Right ventricle myocardium inferior (tissue), 1 donor: ENCODE results near the gene GSE1. TPM values are rescaled to one million over a fixed set of nuclear protein-coding genes. Genes with fewer than 3 reads are reported as not detected.
A peak's percentile ranks its signal among the peaks of the same experiment; 100 is the strongest.

Experiments used
- ATAC-seq: fragments of 200-7000 bp; cut with Tn5 transposase; one replicate; pipeline ENCODE4 v1.9.1; 2020; ENCODE audit warnings: mild to moderate bottlenecking, moderate library complexity
- DNase-seq: peaks from one replicate; pipeline ENCODE4 v3.0.0; 2021; ENCODE audit errors: missing footprints
- intact Hi-C: fragments of 100-400 bp; cut with DNase I; formaldehyde crosslinking; loops from one replicate; pipeline ENCODE4 v1.11.0; 2022
- total RNA-seq: library from RNA; stranded (reverse); fragmentation: NEBNext Ultra II Directional; extraction: Animal tissue kit (Norgen Biotek cat#: 25700); gene quantifications from one replicate; pipeline ENCODE4 v1.2.1, GENCODE V29; 2021
- donor health status: DM: no; HTN: yes; CAD: no; lungs with severe emphysema.

GSE1 gene
- total RNA-seq, 1 donor from 2014 or later: 28.9 TPM

DNA sequence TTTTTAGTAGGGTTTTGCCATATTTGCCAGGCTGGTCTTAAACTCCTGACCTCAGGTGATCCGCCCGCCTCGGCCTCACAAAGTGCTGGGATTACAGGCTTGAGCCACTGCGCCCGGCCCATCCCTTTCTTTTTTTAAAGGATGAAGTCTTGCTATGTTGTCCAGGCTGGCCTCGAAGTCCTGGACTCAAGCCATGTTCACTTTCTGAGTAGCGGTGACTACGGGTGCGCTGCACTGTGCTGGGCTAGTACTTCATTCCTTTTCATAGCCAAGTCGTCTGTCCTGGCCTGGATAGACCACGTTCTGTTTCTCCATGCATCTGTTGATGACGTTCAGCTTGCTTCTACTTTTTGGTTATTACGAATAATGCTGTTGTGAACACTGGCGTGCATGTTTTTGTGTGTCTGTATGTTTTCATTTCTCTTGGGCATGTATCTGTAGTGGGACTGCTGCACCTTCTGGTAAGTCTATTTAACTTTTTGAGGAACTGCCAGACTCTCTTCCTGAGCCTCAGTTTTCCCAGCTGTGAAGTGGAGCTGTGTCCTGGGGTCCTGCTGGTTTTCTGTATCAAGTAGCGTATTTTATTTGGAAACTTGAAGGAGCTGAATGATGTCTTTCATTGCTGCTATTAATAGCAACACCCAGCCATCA, 40.0 kb upstream of the GSE1 start:
- intact Hi-C loops: no loop called here
- no peak for DNase-seq
- ATAC-seq: no peak

DNA sequence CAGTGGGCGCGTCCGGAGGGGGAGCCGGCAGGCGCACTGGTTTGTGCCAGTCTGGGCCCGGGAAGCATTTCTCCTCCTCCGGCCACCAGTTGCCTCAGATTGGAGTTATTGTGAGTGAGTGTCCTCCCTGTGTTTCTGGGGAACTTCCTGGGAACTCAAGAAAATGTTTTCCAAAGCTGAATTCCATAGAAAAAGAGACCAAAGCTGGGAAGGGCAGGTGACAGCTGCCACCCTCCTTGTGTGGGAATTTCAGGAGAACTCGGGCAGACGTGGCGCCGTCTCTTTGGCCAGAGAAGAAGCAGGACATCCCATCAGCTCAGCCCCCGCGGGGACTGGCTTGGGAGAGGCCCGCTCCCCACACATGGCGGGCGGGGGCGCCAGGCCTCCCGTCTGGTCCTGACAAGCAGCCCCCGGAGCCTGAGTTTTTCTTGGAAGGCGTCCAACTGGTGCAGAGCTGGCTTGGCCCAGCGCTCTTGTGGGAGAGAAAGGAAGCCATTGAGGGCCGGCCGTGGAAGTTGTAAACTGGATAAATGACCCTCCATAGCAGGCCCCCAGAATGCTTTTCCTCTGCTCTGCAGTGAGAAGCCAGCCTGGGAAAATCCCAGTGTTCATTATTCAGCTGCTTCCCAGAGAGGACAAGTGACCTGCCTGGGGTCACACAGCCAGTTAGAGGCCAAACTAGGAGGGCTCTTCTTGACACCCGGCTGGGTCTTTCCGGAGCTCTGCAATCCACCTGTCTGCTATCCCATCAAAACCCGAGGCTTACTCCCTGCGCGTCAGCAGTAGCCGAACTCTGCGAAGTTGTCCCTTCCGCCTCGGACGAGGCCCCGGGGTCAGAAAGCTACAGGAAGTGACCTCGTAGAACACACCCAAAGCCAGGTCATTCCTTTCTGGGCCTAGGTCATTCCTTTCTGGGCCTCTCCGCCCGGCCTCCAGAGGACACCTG, 39.2 kb upstream of the GSE1 start:
- peak; percentile 60 for ATAC-seq
- intact Hi-C loops: no loop called here
- peak; percentile 82 for DNase-seq

DNA sequence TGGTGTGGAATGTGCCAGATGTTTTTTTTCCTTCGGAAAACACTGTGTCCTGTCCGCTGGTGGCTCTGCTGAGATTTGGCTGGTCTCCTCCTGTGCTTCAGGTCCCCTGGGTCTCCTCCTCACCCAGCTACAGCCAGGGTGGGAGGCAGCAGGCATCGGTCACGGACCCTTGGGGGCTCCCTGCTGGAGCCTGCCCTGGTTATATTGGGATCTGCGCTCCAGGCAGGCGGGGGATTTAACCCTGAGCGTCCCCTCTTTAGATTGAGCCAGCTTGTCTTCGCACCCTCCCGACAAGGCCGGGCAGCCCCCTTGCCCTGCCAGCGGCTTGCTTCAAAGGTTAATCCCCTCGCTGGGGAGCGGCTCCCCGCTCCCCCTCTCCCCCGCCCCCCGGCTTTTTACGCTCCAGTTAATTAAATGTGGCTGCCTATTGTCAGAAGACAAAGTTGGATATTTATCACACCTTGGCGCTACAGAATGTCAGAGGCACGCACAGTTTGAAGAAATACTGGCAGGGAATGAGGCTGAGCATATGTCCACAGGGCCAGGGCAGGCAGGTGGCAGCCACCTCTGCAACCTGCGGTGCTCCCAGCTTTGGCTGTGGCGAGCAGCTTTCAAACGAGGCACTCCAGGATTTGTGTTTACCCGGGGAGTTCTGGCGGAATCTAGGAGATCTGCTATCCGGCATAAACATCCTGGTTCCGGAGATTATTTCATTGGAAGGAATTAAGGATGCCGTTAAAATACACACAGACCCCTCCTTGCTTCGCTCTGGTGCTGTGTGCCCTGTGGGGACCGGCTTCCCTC, 38.2 kb upstream of the GSE1 start:
- DNase-seq: no peak
- no peak for ATAC-seq
- intact Hi-C loops: no loop called here

DNA sequence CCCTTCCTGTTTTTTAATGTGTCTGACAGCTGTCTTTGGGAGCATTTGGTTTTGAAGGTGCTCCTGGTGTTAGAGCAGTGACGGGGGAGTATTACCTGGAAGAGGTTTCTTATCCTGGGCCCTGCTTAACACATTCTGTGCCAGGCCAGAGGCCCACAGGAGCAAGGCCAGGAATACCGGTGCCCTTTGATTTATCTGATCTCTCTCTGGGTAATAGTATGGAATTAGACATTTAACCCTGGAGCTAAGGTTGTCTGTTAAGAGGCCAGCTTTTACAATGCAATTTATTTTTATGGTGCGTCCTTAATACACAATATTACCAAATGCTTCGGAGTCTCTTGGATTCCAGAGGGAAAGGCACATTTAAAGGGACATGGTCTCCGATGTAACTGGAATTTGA, 37.2 kb upstream of the GSE1 start:
- ATAC-seq (no peak), DNase-seq (no peak)
- intact Hi-C loops: no loop called here

DNA sequence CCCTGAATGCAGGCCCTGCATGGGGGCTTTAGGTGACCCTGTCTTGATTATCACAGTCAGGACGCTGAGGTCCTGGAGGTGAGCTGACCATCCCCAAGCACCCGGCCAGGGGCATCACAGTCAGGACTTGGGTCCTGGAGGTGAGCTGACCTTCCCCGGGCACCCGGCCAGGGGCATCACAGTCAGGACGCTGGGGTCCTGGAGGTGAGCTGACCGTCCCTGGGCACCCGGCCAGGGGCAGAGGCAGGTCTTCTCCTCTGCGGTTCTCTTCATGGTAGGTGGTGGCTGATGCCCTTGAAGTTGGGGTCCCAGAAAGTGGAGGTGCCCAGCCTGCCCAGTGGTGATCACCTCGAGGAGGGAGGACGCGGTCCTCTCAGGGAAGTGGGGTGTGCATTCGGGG, 36.2 kb upstream of the GSE1 start:
- intact Hi-C loops: no loop called here
- DNase-seq: no peak

DNA sequence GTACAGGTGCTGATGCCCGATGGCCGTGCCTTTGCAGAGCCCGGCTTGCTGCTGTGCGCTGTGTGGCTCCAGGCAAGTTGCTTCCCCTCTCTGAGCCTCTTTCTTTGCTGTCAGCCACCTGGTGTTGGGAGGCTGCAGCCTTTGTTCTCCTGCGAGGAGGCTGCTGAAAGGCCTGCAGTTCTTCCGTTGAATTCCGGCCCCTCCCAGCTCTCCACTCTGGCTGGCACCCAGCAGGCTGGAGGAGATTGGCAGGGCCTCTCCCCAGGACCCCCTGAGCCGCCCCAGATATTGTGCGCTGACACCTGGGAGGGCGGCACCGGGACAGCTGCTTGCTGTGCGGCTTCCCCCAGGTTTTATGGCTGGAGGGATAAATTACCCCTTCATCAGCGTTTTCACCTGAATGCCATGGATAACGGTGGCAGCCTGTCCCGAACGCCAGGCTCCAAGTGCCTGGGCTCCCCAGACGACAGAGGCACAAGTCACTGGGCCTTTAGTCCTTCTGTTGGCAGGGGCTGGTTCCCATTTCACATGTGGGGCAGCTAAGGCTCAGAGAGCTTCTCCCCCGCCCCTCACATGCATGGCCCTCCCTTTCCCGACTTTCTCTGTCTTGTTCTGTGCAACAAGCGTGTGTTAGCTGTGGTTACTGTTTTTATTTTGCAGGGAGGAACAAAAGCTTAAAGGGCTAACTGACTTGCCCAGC, 35.1 kb upstream of the GSE1 start:
- intact Hi-C loops: no loop called here
- ATAC-seq: no peak
- no peak for DNase-seq

More for the DNA sequence above, 36.2 kb upstream of the GSE1 start:
- ATAC-seq: no peak

DNA sequence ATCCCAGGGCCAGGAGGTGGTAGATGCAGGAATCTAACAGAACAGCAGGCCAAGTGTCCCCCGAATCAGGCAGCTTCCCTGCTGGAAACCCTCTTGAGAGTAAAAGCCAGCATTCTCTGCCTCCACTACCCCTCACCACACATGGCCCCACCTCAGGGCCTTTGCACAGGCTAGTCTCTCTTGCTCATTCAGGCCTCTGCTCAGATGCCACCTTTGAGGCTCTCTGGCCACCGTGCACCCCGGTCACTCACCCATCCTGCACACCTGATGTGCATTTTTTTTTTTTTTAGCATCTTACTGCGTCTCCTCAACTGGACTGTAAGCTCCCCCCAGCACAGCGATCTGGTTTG, 34.5 kb upstream of the GSE1 start:
- ATAC-seq (no peak), DNase-seq (no peak)
- intact Hi-C loops: no loop called here

DNA sequence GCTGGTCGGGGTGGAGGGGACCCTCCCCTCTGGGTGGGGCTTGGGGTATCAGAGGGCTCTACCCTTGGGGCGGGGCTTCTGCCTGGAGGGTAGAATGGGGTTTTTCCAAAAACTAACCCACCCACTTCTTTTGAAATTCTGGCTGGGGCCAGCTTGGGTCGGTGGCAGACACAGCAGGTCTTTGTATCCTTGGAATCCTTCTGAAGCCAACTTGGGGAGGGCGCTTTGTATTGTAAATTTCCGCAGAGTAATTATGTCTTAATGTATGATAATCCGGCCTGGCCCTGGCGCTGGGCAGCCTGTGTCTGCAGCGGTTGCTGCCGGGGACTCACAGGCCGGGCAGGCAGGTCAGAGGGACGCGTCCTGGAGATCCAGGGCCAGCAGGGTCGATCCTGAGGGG, 33.9 kb upstream of the GSE1 start:
- intact Hi-C loops: no loop called here
- ATAC-seq (no peak), DNase-seq (no peak)

DNA sequence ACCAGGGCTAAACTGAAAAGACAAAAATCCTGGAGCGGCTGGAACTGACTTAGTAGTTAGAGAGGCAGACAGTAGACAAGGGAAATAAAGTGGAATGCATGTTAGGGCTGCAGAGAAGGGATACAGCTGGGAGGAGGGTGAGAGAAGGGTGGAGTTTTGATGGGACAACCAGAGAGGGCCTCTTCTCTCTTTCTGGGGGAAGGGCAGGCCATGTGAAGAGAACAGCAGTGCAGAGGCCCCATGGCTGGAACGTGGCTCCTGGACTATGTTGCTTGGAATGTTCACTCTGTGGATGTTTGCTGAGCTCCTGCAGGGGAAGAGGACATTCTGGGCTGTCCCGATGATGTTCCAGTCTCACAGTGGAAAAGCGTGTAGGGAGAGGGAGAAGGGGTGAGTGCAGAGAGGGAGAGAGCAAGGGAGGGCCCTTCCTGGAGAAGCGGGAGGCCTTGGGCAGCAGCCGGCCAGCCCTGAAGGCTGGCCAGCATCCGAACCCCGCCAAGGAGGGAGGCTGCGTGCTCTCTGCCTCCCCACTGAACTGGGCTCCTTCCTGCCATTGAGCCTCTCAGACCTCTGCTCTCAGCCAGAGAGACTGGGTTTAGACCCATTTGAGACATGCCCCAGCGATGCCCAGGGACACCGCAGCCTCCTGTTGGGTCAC, 33.1 kb upstream of the GSE1 start:
- intact Hi-C loops: no loop called here
- ATAC-seq: no peak
- no peak for DNase-seq

DNA sequence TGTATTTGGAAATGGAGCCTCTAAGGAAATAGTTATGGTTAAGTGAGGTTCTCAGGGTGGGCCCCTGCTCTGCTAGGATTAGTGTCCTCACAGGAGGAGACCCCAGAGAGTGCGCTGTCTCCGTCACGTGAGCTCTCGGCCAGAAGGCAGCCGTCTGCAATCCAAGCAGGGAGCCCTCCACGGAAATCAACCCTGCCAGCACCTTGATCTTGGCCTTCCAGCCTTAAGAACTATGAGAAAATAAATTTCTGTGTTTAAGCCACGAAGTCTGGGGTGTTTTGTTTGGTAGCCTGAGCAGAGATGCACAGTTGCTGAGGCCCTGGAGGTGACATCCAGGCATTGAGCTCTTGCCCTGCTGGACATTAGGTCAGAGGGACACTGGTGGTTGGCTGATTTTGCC, 32.4 kb upstream of the GSE1 start:
- no peak for DNase-seq
- intact Hi-C loops: no loop called here

DNA sequence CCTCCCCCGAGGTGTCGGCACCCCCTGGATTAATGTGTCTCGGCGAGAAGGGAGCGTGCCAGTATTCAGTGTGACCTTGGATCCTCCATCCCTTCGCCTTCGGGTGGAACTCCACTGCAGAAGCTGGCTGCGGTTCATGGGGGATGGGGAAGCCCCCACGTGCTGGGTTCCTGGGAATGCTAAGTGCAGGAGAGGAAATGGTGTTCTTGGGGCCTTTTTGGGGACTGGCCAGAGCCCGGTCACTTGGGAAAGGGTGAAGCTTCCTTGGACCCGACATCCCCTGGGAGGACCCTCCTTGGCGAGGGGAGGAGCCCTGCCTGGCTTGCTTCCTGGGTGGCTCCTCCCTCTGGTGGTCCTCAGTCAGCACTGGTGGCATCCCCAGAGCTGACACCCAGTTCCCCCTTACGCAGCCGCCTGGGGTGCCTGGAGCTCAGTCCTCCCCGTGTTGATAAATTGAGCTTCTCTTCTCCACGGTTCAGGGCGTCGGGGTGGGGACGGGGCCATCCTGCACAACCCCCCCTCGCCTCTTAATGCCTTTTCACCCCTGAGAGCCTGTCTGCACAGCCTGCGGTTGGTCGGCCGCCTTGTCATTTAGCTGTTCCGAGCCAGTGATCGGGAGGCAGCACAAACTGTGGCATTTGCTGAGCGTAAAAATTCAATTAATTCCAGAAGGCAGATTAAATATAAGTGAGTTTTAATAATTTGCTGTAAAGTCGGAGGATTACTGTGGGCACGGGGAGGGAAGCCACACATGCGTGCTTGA, 30.7 kb upstream of the GSE1 start:
- DNase-seq (no peak), ATAC-seq (no peak)
- intact Hi-C loops: no loop called here

More for the DNA sequence above, 32.4 kb upstream of the GSE1 start:
- ATAC-seq: no peak

DNA sequence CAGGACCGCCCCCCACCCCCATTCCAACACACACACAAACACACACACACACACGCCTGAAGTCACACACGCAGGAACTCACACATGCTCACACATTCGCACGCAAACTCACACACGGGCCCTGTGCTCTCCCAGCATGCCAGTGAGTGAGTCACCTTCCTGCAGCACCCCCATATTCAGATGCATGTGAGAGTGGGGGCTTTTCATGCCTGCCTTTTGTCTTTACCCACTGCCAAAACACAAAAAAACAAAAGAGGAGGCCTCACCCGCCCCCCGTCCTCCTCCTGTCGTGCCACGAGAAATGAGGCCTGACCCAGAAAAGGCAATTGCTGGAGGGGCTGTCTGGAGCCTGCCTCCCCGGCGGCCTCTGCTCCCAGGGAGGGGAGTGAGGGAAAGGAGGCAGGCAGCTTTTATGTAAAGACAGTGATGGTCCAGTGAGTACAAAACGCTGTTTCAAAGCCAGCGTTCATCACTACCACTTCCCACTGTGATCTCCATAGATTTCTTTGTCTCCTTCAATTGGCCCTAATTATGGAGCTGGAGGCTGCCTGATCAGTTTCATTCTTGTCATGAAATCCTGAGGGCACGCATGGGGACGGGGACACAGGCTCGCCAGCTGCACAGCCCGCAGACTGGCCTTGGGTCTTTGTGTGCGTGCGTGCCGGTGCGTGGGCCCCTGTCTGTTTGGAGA, 29.5 kb upstream of the GSE1 start:
- ATAC-seq: no peak
- no peak for DNase-seq
- intact Hi-C loops: no loop called here

DNA sequence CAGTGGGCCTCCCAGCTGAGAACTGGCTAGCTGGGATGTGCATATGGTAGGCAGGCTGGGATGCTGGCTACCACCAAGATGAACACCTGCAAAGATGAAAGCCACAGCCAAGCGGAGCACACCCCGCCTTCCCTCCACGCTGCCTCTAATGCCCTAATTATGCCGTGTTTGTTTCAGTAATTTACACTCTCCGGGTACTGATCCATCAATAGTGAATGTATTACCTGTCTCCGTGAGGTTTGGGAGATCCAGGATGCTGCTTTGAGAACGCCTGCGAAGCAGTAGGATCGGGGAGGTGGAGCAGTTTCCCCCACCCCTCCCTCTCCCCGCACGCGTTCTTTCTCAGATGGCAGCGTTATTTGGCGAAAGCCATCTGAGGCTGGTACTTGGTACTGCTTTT, 28.9 kb upstream of the GSE1 start:
- DNase-seq (no peak), ATAC-seq (no peak)
- intact Hi-C loops: no loop called here

DNA sequence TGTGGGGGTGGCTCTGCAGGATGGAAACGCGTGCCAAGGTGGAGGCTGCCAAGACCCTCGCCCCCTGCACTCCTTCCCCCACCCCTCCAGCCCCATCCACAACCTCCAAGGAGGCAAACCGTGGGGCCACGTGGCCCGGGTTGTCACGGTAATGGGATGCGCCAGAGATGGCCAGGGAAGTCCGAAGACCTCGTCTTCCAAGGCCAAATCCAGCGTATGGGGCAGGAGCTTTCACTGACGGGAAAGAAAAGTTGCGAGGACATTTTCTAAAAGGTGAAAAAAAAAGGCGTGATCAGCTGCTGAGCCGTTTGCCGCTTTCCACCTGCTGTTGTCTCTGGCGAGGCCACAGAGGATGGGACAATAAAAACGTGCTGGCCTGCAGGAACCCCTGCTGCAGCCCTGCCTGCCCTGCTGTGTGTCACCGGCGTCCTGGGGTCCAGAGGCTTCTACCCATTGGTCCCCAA, 28.3 kb upstream of the GSE1 start:
- intact Hi-C loops: no loop called here
- DNase-seq (no peak), ATAC-seq (no peak)

DNA sequence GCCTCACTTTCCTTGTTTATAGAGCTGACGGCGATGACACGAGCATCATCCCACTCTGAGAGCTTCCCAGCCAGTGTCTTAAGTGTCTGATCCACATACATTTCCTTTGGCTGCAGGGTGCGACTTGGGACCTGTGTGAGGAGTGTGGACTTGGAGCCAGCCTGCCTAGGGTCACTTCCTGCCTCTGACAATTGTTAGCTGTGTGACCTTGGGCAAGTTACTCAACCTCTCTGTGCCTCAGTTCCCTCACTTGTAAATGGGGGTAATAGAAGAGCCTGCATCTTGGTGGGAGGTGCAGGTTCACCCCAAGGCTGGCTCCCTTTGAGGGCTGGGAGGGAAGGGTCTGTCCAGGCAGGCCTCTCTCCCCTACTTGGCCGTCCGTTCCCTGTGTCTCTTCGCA, 27.4 kb upstream of the GSE1 start:
- no peak for DNase-seq
- intact Hi-C loops: no loop called here
- no peak for ATAC-seq

DNA sequence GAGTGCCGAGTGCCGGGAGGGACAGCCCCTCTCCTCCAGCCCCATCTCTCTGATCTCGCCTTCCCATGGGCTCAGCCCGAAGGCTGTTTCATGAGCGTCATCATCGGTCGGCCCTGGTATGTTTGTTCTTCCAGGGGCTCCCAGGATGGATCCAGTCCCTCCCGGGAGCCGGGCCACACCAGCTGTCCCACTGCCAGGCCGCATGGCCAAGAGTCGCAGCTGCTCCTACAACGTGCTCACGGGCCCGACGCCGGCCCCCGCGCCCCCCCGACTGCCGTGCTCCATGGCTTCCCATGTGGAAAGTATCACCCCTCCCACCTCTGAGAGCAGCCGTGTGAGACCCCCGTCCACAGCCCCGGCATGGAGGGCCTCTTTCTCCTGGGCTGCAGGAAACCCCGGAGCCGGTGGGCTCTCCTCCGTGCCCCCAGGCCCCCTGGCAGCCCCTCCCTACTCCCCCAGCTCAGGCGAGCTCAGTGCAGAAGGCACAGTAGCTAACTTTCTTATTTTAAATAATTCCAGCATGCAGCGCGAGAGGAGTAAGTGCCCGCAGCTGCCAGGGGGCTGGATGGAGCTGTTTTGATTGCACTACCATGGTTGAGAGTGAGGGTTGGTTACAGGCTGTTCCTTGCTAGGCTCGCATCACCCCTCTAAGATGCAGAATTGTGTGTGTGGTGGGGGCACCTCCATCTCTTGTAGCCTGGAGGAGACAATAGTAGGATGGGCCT, 26.6 kb upstream of the GSE1 start:
- intact Hi-C loops: no loop called here
- peak; percentile 52 for ATAC-seq
- no peak for DNase-seq
